GM12878 (cell line): ENCODE measurements around the gene KRT10. TPM values are rescaled to one million over a fixed set of nuclear protein-coding genes. Genes with fewer than 3 reads are reported as not detected.

Experiments
- ATAC-seq: fragments of 200-7000 bp; cut with Tn5 transposase; 3 replicates; pipeline ENCODE4 v1.9.1; 2020; ENCODE audit warnings: mild to moderate bottlenecking, moderate library complexity
- BruUV-seq: library from RNA; stranded (reverse); fragments of 400-500 nt; replicated peaks from 2 replicates; lab custom pipeline; 2021; lab: Mats Ljungman, UMichigan
- CTCF ChIA-PET: fragments of 300-600 bp; sonication (Branson Sonifier 250); formaldehyde crosslinking; extraction: SDS; loops from one replicate; lab custom pipeline; 2021; ENCODE audit warnings: inconsistent platforms; lab: Yijun Ruan, JAX
- POLR2A ChIA-PET: fragments of 350-600 bp; formaldehyde crosslinking; extraction: SDS; loops from one replicate; lab custom pipeline; 2021; ENCODE audit warnings: inconsistent platforms; lab: Charles Lee
- RAD21 ChIA-PET: fragments of 300-600 bp; sonication (Branson Sonifier 250); formaldehyde crosslinking; loops from one replicate; lab custom pipeline; 2023; ENCODE audit warnings: antibody characterized with exemption; ENCODE audit not compliant: unreplicated experiment; lab: Charles Lee
- SMC1A ChIA-PET: fragments of 300-600 bp; sonication (Branson Sonifier 250); formaldehyde crosslinking; loops from one replicate; lab custom pipeline; 2023; ENCODE audit not compliant: unreplicated experiment, uncharacterized antibody; lab: Charles Lee
- DNase-seq: peaks from one replicate; pipeline ENCODE4 v3.0.0-alpha.2; 2011; ENCODE audit warnings: low read depth, low spot score
- FAIRE-seq: peaks from 3 replicates; lab custom pipeline; 2011; peaks lifted over from hg19 to GRCh38; lab: Jason Lieb, UNC
- H2AFZ ChIP-seq: 2 replicates; pipeline ENCODE4 v1.6.0; 2011; ENCODE audit warnings: low read depth, low read length, control low read depth; ENCODE audit not compliant: control insufficient read depth
- H3K27ac ChIP-seq: 2 replicates; pipeline ENCODE4 v1.5.1; 2011; ENCODE audit warnings: control low read depth; ENCODE audit not compliant: control insufficient read depth, insufficient read depth
- H3K27me3 ChIP-seq, 2 experiments: replicated peaks in 1 of 2; 2 replicates each; pipeline versions ENCODE4 v1.6.0 to v1.6.1; 2011; ENCODE audit warnings: low read length in 1 of 2; ENCODE audit not compliant: control insufficient read depth in 2 of 2, insufficient read depth in 2 of 2
- H3K36me3 ChIP-seq, 2 experiments: 2 replicates each; pipeline ENCODE4 v1.5.1; 2011; ENCODE audit warnings: low read length in 1 of 2; ENCODE audit not compliant: control insufficient read depth in 2 of 2, insufficient read depth in 2 of 2
- H3K4me1 ChIP-seq: 2 replicates; pipeline ENCODE4 v1.6.1; 2011; ENCODE audit warnings: mild to moderate bottlenecking, low read length, moderate library complexity, mixed read lengths; ENCODE audit not compliant: control insufficient read depth, insufficient read depth
- H3K4me2 ChIP-seq: 2 replicates; pipeline ENCODE4 v1.6.0; 2011; ENCODE audit warnings: control low read depth; ENCODE audit not compliant: control insufficient read depth, insufficient read depth
- H3K4me3 ChIP-seq: fragments of 200-600 bp; sonication (generic); 2 replicates; pipeline ENCODE4 v1.5.1; 2016
- H3K79me2 ChIP-seq: 2 replicates; pipeline ENCODE4 v1.6.0; 2011; ENCODE audit warnings: low read length; ENCODE audit not compliant: control insufficient read depth, insufficient read depth
- H3K9ac ChIP-seq: 2 replicates; pipeline ENCODE4 v1.8.0; 2011; ENCODE audit warnings: low read length, control low read depth, mixed read lengths; ENCODE audit not compliant: control insufficient read depth, insufficient read depth
- H3K9me3 ChIP-seq: replicated peaks from 3 replicates; pipeline ENCODE4 v1.5.1; 2011; ENCODE audit warnings: mild to moderate bottlenecking, low read length; ENCODE audit not compliant: control insufficient read depth, insufficient read depth
- H4K20me1 ChIP-seq: 2 replicates; pipeline ENCODE4 v1.6.0; 2011; ENCODE audit not compliant: control insufficient read depth, insufficient read depth
- CTCF ChIP-seq, 3 experiments: IDR thresholded peaks in 2 of 3; conservative IDR thresholded peaks in 1 of 3; 2 replicates each; pipeline ENCODE4 v1.5.1; 2011; ENCODE audit warnings: low read depth in 3 of 3, low read length in 3 of 3, mild to moderate bottlenecking in 3 of 3, control low read depth in 2 of 3, moderate library complexity in 2 of 3, inconsistent platforms in 1 of 3, mixed read lengths in 1 of 3; ENCODE audit not compliant: control insufficient read depth in 2 of 3, insufficient read depth in 1 of 3; ENCODE audit errors: extremely low read depth in 1 of 3
- NBN ChIP-seq: fragments of 450-650 bp; IDR thresholded peaks from 2 replicates; pipeline ENCODE4 v1.6.1; 2016
- WGBS: methylation state at CpG from one replicate; pipeline ENCODE4 v1.1.6; 2016; ENCODE audit warnings: low lambda C conversion rate; ENCODE audit not compliant: insufficient replicate concordance, insufficient coverage; ENCODE audit errors: missing lambda C conversion rate; 5-methylcytosine and 5-hydroxymethylcytosine counted together
- in situ Hi-C: fragments of 300-500 bp; cut with MboI; formaldehyde crosslinking; loops from 9 replicates; pipeline ENCODE4 v1.14.3; 2018; ENCODE audit warnings: mixed read lengths
- intact Hi-C: fragments of 100-400 bp; cut with micrococcal nuclease; formaldehyde crosslinking; loops from one replicate; pipeline ENCODE4 v1.14.2; 2022; ENCODE audit not compliant: unreplicated experiment
- polyA plus RNA-seq, 11 experiments: library from polyadenylated mRNA; depleted of rRNA in 4 of 11; unstranded in 6 of 11; stranded (reverse) in 5 of 11; fragments of >200 nt; fragmentation: Nextera tagmentation in 4 of 11; fragmentation: Illumina TruSeq in 1 of 11; extraction: Ambion mirVana in 4 of 11; extraction: Trizol in 1 of 11; gene quantifications; 1 replicate in 1 of 11; 2 replicates in 10 of 11; pipeline versions ENCODE4 v1.2.1 to v1.2.3, GENCODE V29; 2011 to 2016; ENCODE audit warnings: inconsistent platforms in 2 of 11, missing spikeins in 2 of 11, low read depth in 1 of 11
- total RNA-seq, 4 experiments: library from RNA; depleted of rRNA in 3 of 4; stranded (reverse); fragments of >200 nt in 3 of 4; fragmentation: Illumina TruSeq in 1 of 4; extraction: Trizol in 1 of 4; gene quantifications; 2 replicates each; pipeline versions ENCODE4 v1.2.1 to v1.2.3, GENCODE V29; 2013 to 2021
- TF ChIP-seq, protein P1 (sequence below): IDR thresholded peaks from 2 replicates; pipeline ENCODE4 v1.6.1; 2011; ENCODE audit warnings: low read depth, low read length, improper control_type of control experiment, borderline replicate concordance

Gene KRT10
- total and polyA plus RNA-seq, 10 of the 15 experiments (the other 5 are each of a cell fraction or from before 2014, with no cell fraction given), result 10.8 to 98.5 (median 23.9) TPM

DNA sequence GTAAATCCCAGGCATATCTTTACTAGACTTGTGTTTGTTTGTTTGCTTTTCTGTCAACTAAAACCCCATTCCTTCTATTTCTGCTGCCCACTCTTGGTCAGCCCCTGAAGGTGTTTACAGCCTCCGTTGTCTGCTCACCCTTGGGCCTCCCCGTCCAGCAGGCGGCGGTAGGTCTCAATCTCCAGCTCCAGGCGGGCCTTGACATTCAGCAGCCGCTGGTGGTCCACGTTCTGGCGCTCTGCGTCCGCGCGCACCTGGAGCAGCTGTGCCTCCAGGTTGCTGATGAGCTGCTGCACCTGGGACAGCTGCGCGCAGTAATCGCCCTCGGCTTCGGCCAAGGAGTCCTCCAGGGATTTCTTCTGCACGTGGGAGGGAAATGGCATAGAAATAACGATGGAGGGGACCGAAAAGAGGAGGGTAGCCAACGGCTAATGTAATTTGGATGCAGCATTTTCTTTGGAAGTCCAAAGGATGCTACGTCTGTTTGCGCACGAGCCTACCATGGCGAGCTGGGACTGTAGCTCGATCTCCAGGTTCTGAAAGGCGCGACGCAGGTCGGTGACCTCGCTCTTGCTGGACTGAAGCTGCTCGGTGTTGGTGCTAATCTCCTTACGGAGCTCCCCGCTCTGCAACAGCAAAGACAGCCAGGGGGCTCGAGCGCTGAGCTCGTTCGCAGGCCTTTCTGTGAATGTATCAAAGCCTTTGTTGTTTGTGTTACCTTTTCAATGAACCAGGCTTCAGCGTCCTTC lies 40.7 kb upstream of the KRT10 start:
- FAIRE-seq (no peak), DNase-seq (no peak), ATAC-seq (no peak)
- no peak overlapping the region for H3K9ac ChIP-seq
- RAD21 ChIA-PET, result no interaction called here
- TF ChIP-seq NBN, result no peak
- TF ChIP-seq CTCF (IDR thresholded peaks at IDR 0.05 in 2 of 3, conservative IDR thresholded peaks at IDR 0.05 in 1 of 3; ENCODE audit: control insufficient read depth in 2 of 3, extremely low read depth in 1 of 3, insufficient read depth in 1 of 3, low read depth in 3 of 3, low read length in 3 of 3), result peak in 2 of 3 experiments; percentile 11 to 26; a peak in 2 of 6 replicates
- TF ChIP-seq, protein P1, sequence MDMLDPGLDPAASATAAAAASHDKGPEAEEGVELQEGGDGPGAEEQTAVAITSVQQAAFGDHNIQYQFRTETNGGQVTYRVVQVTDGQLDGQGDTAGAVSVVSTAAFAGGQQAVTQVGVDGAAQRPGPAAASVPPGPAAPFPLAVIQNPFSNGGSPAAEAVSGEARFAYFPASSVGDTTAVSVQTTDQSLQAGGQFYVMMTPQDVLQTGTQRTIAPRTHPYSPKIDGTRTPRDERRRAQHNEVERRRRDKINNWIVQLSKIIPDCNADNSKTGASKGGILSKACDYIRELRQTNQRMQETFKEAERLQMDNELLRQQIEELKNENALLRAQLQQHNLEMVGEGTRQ, result no peak
- CTCF ChIA-PET, result interaction anchor here (1.0 to 1.7 kb wide), 3 partner anchors 10 to 459 kb away, joined by 3 to 5 read pairs (median 4); no protein-coding TSS in a partner anchor
- no peak overlapping the region for H3K27ac ChIP-seq
- intact Hi-C loops, result no loop called here
- no peak overlapping the region for H3K4me2 ChIP-seq
- no peaks in the 10 kb centered on the region for H3K36me3 ChIP-seq
- H3K4me3 ChIP-seq, result no peak overlapping the region
- no peaks in the 10 kb centered on the region for H3K9me3 ChIP-seq
- POLR2A ChIA-PET, result no interaction called here
- SMC1A ChIA-PET, result no interaction called here
- H3K4me1 ChIP-seq, result no peaks in the 10 kb centered on the region
- in situ Hi-C loops, result no loop called here
- H2AFZ ChIP-seq, result no peak overlapping the region
- no peaks in the 10 kb centered on the region for H3K79me2 ChIP-seq
- no TSS peak for BruUV-seq
- 65% methylated on average over 36 of the region's 39 CpGs for WGBS
- H3K27me3 ChIP-seq, result peaks cover 0 to 2% of the 10 kb centered on the region in 2 experiments; a peak in 3 of 4 replicates
- no peaks in the 10 kb centered on the region for H4K20me1 ChIP-seq
